HG03280 (cell line): ENCODE data around the gene RPLP2.

Experiments used
- ATAC-seq: cut with Tn5 transposase; IDR thresholded peaks from one replicate; pipeline ENCODE4 v1.9.1; 2021; ENCODE audit warnings: mild to moderate bottlenecking, moderate library complexity; ENCODE audit not compliant: unreplicated experiment

RPLP2 gene

GRCh38 chr11:802693-803466, 6.9 kb upstream of the RPLP2 start:
- no peak for ATAC-seq

GRCh38 chr11:803467-803742, 6.4 kb upstream of the RPLP2 start:
- no peak for ATAC-seq

GRCh38 chr11:803770-804598, 5.8 kb upstream of the RPLP2 start:
- ATAC-seq, result no peak

GRCh38 chr11:804599-804964, 5.2 kb upstream of the RPLP2 start:
- no peak for ATAC-seq

GRCh38 chr11:808427-809286, 1.1 kb upstream of the RPLP2 start:
- ATAC-seq, result no peak

- ATAC-seq, result no peak
Measured at GRCh38 chr11:810040-810567, 337 bp downstream of the RPLP2 start.

GRCh38 chr11:811446-812245, 1.9 kb downstream of the RPLP2 start:
- ATAC-seq, result no peak

GRCh38 chr11:812390-812789, 2.6 kb downstream of the RPLP2 start:
- no peak for ATAC-seq

- ATAC-seq, result no peak
Measured at GRCh38 chr11:813072-813455, 3.3 kb downstream of the RPLP2 start.

- ATAC-seq, result no peak
Measured at GRCh38 chr11:813456-814096, 3.8 kb downstream of the RPLP2 start.

- ATAC-seq, result no peak
Measured at GRCh38 chr11:815675-816432, 6.1 kb downstream of the RPLP2 start.

GRCh38 chr11:816433-816779, 6.6 kb downstream of the RPLP2 start:
- ATAC-seq, result no peak

- ATAC-seq, result no peak
Measured at GRCh38 chr11:818396-819128, 8.8 kb downstream of the RPLP2 start, which contains the start of gene PNPLA2. PNPLA2 (plus strand) TSS chr11:818914; CDS start chr11:819719, 805 bp downstream.

- ATAC-seq, result peak; percentile 71
Measured at GRCh38 chr11:819129-819931, 9.6 kb downstream of the RPLP2 start.

GRCh38 chr11:819943-820649, 10.3 kb downstream of the RPLP2 start:
- peak; percentile 68 for ATAC-seq

GRCh38 chr11:820655-821511, 11.1 kb downstream of the RPLP2 start:
- no peak for ATAC-seq
